CD4-positive, alpha-beta T cell treated with Interleukin-17A for 4 hours (primary cell): ENCODE data around the gene ZGLP1.
A peak's percentile ranks its signal among the peaks of the same experiment; 100 is the strongest.

Experiments used
- DNase-seq: peaks from one replicate; pipeline ENCODE4 v3.0.0-alpha.2; 2020; ENCODE audit warnings: mixed read lengths

ZGLP1 gene

DNA sequence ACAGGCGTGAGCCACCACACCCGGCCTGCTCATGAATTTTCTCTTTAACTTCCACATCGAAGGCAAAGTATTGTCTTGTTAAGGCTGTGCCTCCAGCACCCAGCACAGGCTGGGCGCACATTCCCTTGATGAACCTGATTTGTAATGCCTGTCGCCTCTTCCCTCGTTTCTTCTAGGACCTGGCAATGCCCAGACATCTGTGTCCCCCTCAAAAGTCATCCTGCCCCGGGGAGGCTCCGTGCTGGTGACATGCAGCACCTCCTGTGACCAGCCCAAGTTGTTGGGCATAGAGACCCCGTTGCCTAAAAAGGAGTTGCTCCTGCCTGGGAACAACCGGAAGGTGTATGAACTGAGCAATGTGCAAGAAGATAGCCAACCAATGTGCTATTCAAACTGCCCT is 35.0 kb downstream of the ZGLP1 start:
- DNase-seq: no peak

DNA sequence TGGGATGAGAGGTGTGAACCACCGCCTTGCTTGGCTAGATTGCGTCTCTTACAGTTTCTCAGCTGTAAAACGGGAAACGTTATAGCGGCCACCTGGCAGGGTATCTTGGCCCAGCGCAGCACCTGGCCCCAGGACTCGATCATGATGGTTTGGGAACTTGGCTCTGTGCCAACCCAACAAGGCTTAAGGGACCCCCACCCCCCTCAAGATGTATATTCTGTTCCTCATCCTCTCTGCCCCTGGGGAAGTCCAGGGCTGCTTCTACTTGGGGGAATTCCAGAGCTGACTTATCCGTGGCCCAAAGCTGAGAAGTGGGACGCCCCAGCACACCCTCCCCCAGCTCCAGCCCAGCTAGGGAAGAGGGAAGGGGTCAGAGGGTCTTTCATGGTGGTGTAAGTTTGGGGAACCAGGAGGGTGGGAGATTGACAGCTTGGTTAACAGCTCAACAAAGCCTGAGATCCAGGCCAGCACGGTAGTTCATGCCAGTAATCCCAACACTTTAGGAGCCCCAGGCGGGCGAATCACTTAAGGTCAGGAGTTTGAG is 38.0 kb downstream of the ZGLP1 start:
- DNase-seq: peak; percentile 28

DNA sequence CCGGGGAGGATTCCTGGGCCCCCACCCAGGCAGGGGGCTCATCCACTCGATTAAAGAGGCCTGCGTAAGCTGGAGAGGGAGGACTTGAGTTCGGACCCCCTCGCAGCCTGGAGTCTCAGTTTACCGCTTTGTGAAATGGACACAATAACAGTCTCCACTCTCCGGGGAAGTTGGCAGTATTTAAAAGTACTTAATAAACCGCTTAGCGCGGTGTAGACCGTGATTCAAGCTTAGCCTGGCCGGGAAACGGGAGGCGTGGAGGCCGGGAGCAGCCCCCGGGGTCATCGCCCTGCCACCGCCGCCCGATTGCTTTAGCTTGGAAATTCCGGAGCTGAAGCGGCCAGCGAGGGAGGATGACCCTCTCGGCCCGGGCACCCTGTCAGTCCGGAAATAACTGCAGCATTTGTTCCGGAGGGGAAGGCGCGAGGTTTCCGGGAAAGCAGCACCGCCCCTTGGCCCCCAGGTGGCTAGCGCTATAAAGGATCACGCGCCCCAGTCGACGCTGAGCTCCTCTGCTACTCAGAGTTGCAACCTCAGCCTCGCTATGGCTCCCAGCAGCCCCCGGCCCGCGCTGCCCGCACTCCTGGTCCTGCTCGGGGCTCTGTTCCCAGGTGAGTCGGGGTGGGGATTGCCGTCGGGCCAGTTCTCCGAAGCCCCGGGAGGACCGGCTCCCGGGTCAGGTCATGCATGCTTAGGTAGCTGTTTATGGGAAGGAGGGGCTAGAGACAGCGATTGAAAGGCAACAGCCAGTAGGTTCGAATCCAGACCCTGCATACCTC is 38.8 kb downstream of the ZGLP1 start, which contains the start of gene ICAM1:
ICAM1 (plus strand) TSS at position 505 of the 779 bp plus-strand sequence; CDS start at position 545, 40 bp downstream.
- peak; percentile 77 for DNase-seq

DNA sequence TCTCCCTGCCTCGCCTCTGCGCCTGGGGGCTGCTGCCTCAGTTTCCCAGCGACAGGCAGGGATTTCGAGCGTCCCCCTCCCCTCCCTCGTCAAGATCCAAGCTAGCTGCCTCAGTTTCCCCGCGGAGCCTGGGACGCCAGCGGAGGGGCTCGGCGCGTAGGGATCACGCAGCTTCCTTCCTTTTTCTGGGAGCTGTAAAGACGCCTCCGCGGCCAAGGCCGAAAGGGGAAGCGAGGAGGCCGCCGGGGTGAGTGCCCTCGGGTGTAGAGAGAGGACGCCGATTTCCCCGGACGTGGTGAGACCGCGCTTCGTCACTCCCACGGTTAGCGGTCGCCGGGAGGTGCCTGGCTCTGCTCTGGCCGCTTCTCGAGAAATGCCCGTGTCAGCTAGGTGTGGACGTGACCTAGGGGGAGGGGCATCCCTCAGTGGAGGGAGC is 39.4 kb downstream of the ZGLP1 start:
- DNase-seq: peak; percentile 70

DNA sequence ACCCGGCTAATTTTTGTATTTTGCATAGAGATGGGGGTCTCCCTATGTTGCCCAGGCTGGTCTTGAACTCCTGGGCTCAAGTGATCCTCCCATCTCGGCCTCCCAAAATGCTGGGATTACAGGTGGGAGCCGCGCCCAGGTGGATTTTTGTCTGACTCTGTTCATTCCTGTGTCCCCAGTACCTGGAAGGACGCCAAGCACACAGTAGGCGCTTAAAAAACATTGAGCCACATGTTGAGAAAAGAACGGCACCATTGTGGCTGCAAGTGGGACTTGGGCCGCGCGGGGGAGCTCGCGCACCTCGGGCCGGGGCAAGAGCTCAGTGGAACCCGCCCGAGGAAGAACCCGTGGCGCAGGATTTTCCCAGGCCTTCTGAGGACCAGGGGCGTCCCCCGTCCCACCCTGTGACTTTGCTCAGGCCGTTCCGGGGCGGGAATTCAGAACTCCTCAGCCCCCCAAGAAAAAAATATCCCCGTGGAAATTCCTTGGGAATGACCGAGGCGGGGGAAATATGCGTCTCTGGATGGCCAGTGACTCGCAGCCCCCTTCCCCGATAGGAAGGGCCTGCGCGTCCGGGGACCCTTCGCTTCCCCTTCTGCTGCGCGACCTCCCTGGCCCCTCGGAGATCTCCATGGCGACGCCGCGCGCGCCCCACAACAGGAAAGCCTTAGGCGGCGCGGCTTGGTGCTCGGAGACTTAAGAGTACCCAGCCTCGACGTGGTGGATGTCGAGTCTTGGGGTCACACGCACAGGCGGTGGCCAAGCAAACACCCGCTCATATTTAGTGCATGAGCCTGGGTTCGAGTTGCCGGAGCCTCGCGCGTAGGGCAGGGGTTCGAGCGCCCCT is 40.1 kb downstream of the ZGLP1 start:
- DNase-seq: peak; percentile 91

DNA sequence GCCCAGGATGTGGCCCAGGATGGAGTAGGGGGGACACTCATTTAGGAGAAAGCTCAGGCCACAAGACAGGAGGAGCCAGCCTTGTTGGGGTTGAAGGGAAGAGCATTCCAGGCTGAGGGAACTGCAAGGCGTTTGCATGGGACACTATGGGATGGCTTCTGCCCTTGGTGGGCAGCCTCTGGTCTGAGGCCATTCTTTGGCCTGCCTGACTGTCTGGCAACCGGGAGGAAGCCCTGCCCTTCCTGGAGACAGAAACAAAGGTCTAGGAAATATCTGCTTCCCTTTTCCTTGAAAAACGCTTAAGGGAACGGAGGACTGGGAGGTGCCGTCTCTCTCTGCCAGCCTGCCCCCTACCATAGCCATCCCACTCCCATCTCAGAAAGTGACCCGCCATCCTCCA is 41.5 kb downstream of the ZGLP1 start:
- DNase-seq: no peak

DNA sequence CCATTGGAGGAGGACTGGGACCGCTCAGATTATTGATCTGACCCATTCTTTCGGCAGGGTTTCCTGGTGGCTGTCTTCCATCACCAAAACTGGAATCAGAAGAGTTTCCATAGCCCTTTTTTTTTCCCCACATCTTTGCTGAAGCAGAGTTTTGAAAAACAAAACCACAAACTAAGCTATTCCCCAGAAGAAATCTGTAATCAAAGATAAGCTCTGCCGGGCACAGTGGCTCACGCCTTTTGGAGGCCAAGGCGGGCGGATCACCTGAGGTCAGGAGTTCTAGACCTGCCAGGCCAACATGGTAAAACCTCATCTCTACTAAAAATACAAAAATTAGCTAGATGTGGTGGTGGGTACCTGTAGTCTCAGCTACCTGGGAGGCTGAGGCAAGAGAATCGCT is 42.9 kb downstream of the ZGLP1 start:
- no peak for DNase-seq

DNA sequence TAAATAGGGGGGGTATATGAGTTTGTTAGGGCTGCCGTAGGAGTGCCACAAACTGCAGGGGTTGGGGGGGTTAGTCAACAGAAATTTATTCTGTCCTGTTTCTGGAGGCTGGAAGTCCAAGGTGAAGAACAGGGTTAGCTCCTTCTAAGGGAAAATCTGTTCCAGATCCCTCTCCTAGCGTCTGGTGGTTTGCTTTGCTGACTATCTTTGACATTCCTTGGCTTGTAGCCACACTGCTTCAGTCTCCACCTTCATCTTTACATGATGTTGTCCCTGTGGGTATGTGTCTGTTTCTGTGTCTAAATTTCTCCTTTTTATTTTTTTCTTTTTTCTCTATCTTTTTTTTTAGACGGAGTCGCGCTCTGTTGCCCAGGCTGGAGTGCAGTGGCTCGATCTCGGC is 46.8 kb downstream of the ZGLP1 start:
- no peak for DNase-seq

DNA sequence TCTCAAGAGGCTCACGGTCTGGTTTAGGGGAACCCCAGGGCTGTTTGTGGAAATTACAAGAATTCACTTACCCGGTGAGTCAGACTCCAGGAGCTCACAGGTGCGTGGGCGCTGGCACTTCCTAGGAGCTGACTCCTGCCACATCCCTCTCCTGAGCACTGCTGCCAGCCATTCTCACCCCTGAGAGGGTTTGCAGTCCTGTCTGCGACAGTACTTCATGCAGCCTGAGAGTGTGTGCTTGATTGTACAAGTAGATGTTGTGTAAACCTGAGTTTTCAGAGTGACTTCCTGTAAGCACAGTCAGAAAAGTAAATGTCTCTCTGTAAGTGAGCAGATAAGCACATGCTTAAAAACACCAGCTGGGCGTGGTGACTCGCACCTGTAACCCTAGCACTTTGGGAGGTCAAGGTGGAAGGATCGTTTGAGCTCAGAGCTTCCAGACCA is 49.5 kb downstream of the ZGLP1 start:
- peak; percentile 19 for DNase-seq

DNA sequence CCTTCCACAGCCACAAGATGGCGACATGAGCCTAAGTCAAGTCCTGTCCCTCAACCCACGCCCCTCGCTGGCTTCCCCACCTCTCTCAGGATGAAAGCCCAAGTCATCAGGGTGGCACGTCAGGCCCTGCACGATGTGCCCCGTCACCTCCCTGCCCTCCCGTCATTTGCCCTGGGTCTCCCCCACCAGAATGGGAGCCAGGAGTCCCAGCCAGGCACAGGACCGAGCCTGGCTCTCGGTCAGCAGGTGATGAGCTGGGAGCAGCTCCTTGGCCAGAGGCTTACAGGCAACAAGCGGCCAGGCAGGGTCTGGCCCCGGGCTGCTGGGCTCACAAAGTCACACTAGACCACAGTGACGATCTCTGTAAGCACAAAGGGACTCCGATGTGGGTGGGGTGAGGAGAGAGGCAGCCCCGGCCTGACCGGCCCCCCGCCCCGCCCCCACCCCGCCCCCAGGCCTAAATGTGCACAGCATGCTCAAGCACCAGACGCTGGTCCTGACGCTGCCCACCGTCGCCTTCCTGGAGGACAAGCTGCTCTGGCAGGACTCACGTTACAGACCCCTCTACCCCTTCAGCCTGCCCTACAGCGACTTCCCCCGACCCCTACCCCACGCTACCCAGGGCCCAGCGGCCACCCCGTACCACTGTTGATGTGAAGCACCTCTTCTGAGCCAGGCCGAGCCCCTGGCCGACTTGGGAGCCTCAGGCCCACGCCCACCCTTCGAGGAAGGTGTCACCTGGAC is 50.3 kb downstream of the ZGLP1 start:
- peak; percentile 89 for DNase-seq

DNA sequence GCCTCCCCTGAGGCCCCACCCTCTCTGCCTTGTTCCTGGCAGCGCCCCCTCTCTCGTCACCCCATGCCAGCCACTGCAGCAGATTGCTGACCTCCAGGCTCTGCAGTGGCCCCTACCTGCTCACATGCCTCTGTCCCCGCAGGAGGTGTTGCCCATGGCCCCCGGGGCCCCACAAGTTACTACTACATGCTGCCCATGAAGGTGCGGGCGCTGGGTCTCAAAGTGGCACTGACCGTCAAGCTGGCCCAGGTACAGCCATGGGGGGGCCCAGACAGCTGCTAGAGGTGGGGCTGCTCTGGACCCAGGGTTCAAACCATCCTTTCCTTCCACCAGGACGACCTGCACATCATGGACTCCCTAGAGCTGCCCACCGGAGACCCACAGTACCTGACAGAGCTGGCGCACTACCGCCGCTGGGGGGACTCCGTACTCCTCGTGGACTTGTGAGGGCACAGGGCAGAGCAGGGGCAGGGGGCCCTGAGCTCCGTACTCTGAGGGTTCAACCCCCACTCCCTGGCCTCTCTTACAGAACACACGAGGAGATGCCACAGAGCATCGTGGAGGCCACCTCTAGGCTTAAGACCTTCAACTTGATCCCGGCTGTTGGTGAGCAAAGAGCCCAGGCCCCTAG is 51.4 kb downstream of the ZGLP1 start:
- DNase-seq: no peak

DNA sequence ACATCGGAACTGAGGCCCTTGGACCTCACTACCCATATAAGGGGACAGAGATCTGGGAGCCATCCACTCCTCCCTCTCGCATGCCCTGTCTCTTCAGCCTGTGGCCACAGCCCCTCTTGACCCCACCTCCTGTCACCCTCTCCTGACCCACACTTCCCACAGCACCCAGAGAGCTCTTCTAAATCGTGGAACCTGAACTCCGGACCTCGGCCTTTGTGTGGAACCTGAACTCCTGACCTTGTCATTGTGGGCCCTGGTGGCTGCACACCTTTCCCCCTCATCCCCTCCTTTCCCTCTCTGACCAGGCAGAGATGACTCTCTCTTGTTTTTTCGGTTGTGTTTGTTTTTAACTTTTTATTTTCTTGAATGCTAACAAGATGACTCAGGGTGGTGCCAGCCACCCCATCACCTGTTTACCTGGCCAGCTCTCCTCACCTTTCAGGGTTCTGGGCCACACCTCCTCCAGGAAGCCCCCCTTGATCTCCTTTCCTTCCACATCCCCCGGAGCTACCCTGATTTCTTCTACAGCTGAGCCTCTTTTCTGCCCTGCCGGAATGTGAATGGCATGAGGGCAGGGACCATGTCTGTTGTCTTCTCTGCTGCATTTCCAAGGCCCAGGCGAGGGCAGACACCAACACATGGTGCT is 52.5 kb downstream of the ZGLP1 start:
- no peak for DNase-seq

DNA sequence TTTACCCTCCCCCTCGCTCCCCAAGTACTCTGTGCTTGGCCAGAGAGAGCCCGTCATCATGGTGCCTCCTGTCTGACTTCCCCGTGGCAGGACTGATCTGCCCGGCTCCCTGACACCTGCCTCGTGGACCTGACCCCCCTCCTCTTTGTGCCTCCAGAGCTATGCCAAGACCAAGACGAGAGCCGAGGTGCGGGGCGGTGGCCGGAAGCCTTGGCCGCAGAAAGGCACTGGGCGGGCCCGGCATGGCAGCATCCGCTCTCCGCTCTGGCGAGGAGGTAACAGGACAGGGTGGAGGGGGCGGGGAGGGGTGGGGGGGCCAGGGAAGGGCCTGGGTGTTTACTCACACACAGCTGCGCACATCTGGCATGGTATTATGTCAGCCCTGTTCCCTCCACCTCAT is 53.1 kb downstream of the ZGLP1 start:
- no peak for DNase-seq

DNA sequence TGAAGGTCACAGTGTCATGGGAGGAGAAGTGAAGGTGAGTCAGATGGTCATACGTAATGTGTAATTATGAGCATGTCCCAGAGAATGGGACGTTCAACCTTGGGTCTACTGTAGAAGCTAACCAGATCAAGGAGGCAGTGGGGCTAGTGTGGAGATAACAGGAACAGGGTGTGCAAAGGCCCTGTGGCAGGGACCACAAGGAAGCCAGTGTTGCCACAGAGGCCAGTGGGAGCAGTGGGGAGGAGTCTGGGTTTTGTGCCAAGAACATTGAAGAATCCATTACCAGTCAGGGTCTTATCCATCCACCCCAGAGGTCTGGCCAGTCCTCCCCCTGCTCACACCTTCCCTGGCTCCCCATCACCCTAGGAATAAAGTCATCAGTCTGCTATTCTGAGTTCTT is 54.3 kb downstream of the ZGLP1 start:
- no peak for DNase-seq
